NK-92 (cell line): ENCODE results near the gene LARP4B.

ENCODE experiments used
- DNase-seq: peaks from one replicate; lab custom pipeline; 2025; ENCODE audit not compliant: unreplicated experiment; lab: John Stamatoyannopoulos, UW

Gene LARP4B

GRCh38 chr10:810351-810846, 121.1 kb downstream of the LARP4B start:
- no peak for DNase-seq

- DNase-seq = no peak
Observed at GRCh38 chr10:809671-810350, 121.7 kb downstream of the LARP4B start.

GRCh38 chr10:807958-808353, 123.5 kb downstream of the LARP4B start:
- no peak for DNase-seq

GRCh38 chr10:807163-807957, 124.1 kb downstream of the LARP4B start:
- no peak for DNase-seq

- no peak for DNase-seq
Observed at GRCh38 chr10:806451-807162, 124.9 kb downstream of the LARP4B start.

GRCh38 chr10:805620-806305, 125.7 kb downstream of the LARP4B start:
- no peak for DNase-seq

- DNase-seq = no peak
Observed at GRCh38 chr10:804787-805619, 126.5 kb downstream of the LARP4B start.

- DNase-seq = no peak
Observed at GRCh38 chr10:804191-804781, 127.2 kb downstream of the LARP4B start.

- no peak for DNase-seq
Observed at GRCh38 chr10:803041-803741, 128.3 kb downstream of the LARP4B start.

GRCh38 chr10:802506-802905, 129.0 kb downstream of the LARP4B start:
- no peak for DNase-seq

- DNase-seq = no peak
Observed at GRCh38 chr10:797179-797578, 134.3 kb downstream of the LARP4B start.

GRCh38 chr10:796233-796632, 135.3 kb downstream of the LARP4B start:
- no peak for DNase-seq

GRCh38 chr10:794382-794956, 137.0 kb downstream of the LARP4B start:
- DNase-seq = no peak

GRCh38 chr10:792792-793100, 138.8 kb downstream of the LARP4B start:
- no peak for DNase-seq

- DNase-seq = no peak
Observed at GRCh38 chr10:792083-792791, 139.3 kb downstream of the LARP4B start.

GRCh38 chr10:791639-792038, 139.9 kb downstream of the LARP4B start:
- DNase-seq = no peak

- DNase-seq = no peak
Observed at GRCh38 chr10:790821-791551, 140.5 kb downstream of the LARP4B start.
